Epithelial cell of umbilical artery (primary cell): Measurements from ENCODE around the gene KIAA1549. TPM values are rescaled to one million over a fixed set of nuclear protein-coding genes. Genes with fewer than 3 reads are reported as not detected.

Source experiments
- total RNA-seq: library from RNA; depleted of rRNA; stranded (reverse); fragments of >200 nt; gene quantifications from 2 replicates; pipeline ENCODE4 v1.2.3, GENCODE V29; 2014

KIAA1549 gene
- total RNA-seq: 1.2 and 1.9 TPM in 2 replicates

GRCh38 chr7:138981332-138982203 lies at the start of gene KIAA1549:
Gene KIAA1549, minus strand, starts transcription at chr7:138981389. Its CDS starts 120 bp downstream, at chr7:138981269.

GRCh38 chr7:138797715-138798320 lies 183.4 kb downstream of the KIAA1549 start, which contains the start of the genes ATP6V0A4 and TMEM213:
Gene ATP6V0A4, minus strand, starts transcription at chr7:138798196. Its CDS starts 26,949 bp downstream, at chr7:138771247.
Gene TMEM213, plus strand, starts transcription at chr7:138797994. Its CDS starts 111 bp downstream, at chr7:138798105.

Other genes with a start within 250 kb of the KIAA1549 start
- gene TMEM213, start 183.4 kb downstream of the KIAA1549 start, total RNA-seq: not detected in 2 replicates
- gene ATP6V0A4, start 183.2 kb downstream of the KIAA1549 start, total RNA-seq: under 0.01 TPM in 2 replicates
- 12.2 and 13.3 TPM in 2 replicates for gene ZC3HAV1L, start 54.7 kb upstream of the KIAA1549 start, total RNA-seq
- 27.9 and 55.2 TPM in 2 replicates for gene ZC3HAV1, start 128.3 kb upstream of the KIAA1549 start, total RNA-seq
- gene UBN2, start 249.8 kb upstream of the KIAA1549 start, total RNA-seq: 3.2 and 7.1 TPM in 2 replicates